PFSK-1 (cell line): ENCODE results near the gene GPR158.

Experiments used
- POLR2AphosphoS5 ChIP-seq: IDR thresholded peaks from 2 replicates; pipeline ENCODE4 v1.6.1; 2012; ENCODE audit warnings: low read depth, mild to moderate bottlenecking, control low read depth, low read length, moderate library complexity
- SIN3A ChIP-seq: IDR thresholded peaks from 2 replicates; pipeline ENCODE4 v1.6.1; 2012; ENCODE audit warnings: mild to moderate bottlenecking, low read length, moderate library complexity, borderline replicate concordance; ENCODE audit not compliant: insufficient read depth
- TF ChIP-seq, protein P1 (sequence below), 2 experiments: IDR thresholded peaks; 2 replicates each; pipeline versions ENCODE4 v1.6.1 to v1.8.0; 2011 to 2012; ENCODE audit warnings: low read depth in 2 of 2, low read length in 2 of 2, control low read depth in 1 of 2, inconsistent platforms in 1 of 2, mild to moderate bottlenecking in 1 of 2, moderate library complexity in 1 of 2; ENCODE audit not compliant: insufficient read depth in 1 of 2

DNA sequence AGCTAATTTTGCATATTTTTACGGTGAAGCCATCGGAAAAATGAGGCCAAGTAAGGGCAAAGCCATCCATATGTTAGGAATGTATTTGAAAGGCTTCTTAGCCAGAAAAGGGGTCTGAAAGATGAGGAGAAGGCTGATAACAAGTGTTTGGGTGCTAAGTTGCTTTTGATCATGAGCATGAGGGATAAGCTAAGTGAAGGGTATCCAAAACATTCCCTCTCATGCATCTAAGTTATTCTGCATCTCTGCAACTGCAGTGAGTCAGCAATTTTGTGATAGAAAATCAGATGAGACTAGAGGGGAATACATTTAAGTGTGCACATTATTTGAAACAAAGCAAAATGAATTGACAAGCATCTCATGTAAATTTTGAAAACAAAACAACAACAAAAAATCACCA lies 282.8 kb downstream of the GPR158 start:
- TF ChIP-seq POLR2AphosphoS5 (no peak), SIN3A (no peak)
- TF ChIP-seq, protein P1, sequence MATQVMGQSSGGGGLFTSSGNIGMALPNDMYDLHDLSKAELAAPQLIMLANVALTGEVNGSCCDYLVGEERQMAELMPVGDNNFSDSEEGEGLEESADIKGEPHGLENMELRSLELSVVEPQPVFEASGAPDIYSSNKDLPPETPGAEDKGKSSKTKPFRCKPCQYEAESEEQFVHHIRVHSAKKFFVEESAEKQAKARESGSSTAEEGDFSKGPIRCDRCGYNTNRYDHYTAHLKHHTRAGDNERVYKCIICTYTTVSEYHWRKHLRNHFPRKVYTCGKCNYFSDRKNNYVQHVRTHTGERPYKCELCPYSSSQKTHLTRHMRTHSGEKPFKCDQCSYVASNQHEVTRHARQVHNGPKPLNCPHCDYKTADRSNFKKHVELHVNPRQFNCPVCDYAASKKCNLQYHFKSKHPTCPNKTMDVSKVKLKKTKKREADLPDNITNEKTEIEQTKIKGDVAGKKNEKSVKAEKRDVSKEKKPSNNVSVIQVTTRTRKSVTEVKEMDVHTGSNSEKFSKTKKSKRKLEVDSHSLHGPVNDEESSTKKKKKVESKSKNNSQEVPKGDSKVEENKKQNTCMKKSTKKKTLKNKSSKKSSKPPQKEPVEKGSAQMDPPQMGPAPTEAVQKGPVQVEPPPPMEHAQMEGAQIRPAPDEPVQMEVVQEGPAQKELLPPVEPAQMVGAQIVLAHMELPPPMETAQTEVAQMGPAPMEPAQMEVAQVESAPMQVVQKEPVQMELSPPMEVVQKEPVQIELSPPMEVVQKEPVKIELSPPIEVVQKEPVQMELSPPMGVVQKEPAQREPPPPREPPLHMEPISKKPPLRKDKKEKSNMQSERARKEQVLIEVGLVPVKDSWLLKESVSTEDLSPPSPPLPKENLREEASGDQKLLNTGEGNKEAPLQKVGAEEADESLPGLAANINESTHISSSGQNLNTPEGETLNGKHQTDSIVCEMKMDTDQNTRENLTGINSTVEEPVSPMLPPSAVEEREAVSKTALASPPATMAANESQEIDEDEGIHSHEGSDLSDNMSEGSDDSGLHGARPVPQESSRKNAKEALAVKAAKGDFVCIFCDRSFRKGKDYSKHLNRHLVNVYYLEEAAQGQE (IDR thresholded peaks at IDR 0.05; ENCODE audit: insufficient read depth in 1 of 2, low read depth in 2 of 2, low read length in 2 of 2), result no peak
